GM15510 (cell line): ENCODE data around the gene PRMT7.

Experiments
- POLR2A ChIP-seq: IDR thresholded peaks from 3 replicates; pipeline ENCODE4 v1.6.1; 2011; ENCODE audit warnings: borderline replicate concordance; ENCODE audit not compliant: insufficient read length; ENCODE audit errors: extremely low read depth

The PRMT7 gene

GRCh38 chr16:68276223-68276622, 34.6 kb upstream of the PRMT7 start:
- TF ChIP-seq POLR2A = no peak

GRCh38 chr16:68279726-68280558, 30.9 kb upstream of the PRMT7 start:
- no peak for TF ChIP-seq POLR2A

GRCh38 chr16:68281368-68282063, 29.3 kb upstream of the PRMT7 start:
- no peak for TF ChIP-seq POLR2A

GRCh38 chr16:68282064-68282452, 28.8 kb upstream of the PRMT7 start:
- no peak for TF ChIP-seq POLR2A

GRCh38 chr16:68283346-68283745, 27.5 kb upstream of the PRMT7 start:
- no peak for TF ChIP-seq POLR2A

GRCh38 chr16:68283801-68284598, 26.8 kb upstream of the PRMT7 start:
- TF ChIP-seq POLR2A = no peak

- TF ChIP-seq POLR2A = peak; percentile 26
Measured at GRCh38 chr16:68284847-68285246, 26.0 kb upstream of the PRMT7 start.

GRCh38 chr16:68285683-68286082, 25.1 kb upstream of the PRMT7 start:
- no peak for TF ChIP-seq POLR2A

- no peak for TF ChIP-seq POLR2A
Measured at GRCh38 chr16:68286153-68287074, 24.4 kb upstream of the PRMT7 start.

GRCh38 chr16:68287276-68288251, 23.3 kb upstream of the PRMT7 start:
- no peak for TF ChIP-seq POLR2A

GRCh38 chr16:68288252-68288650, 22.6 kb upstream of the PRMT7 start:
- TF ChIP-seq POLR2A = no peak

GRCh38 chr16:68289202-68289601, 21.6 kb upstream of the PRMT7 start:
- TF ChIP-seq POLR2A = no peak
